ENCODE data around the gene SLC16A12. TPM values are rescaled to one million over a fixed set of nuclear protein-coding genes. Genes with fewer than 3 reads are reported as not detected.

The SLC16A12 gene
- total RNA-seq, 1 experiment from 2014 or later, result 10.9 TPM

DNA sequence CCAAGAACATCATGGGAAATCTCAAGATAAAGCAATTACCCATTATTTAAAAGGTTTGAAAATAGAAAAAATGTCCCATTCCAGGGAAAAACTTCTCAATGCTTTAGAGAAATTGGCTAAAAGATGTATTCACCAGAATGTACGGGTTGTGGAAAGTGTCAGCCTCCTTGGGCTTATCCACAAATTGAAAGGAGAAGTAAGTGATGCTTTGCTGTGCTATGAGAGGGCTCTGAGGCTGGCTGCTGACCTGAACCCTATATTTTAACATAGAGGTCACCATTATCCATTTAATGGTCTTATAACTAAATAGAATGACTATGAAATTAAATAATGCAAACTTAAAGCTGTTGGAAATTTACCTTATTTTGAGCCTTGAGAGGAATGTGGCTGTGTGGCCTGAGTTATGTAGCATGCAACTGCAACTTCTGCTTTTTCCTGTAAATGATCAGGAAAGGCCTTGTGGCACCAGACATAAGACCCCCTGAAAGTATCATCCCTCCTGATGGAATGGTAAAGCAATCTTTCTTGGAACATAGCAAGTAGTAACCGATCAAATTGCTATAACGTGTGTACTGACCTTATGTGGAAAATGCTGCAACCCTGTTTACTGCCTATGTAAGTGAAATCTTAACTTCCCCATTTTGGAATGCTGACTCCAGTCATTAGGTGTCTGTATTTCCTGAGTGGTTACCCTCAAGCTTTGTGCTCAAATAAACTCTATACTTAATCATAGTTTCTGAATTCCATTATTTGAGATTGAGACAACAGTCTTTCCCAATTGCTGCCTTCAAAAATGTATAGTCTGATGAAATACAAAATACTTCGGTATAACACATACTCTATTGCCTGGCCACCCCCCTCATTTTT, 150.7 kb downstream of the SLC16A12 start:
- no peaks in the 10 kb centered on the region for H3K27me3 Mint-ChIP-seq (ENCODE audit: low read depth)
- no peaks in the 10 kb centered on the region for H3K36me3 Mint-ChIP-seq
- DNase-seq (ENCODE audit: low spot score) (no peak), ATAC-seq (no peak)
- TF ChIP-seq ETV6 (CRISPR knock-in tag; IDR thresholded peaks at IDR 0.05) (no peak), JUN (CRISPR knock-in tag; IDR thresholded peaks at IDR 0.05) (no peak), CREM (CRISPR knock-in tag; IDR thresholded peaks at IDR 0.05) (no peak), ZBTB21 (CRISPR knock-in tag; IDR thresholded peaks at IDR 0.05; ENCODE audit: borderline replicate concordance) (no peak), CREB1 (CRISPR knock-in tag; IDR thresholded peaks at IDR 0.05) (no peak), ZNF423 (CRISPR knock-in tag; IDR thresholded peaks at IDR 0.05) (no peak)
- TF ChIP-seq, protein P1, sequence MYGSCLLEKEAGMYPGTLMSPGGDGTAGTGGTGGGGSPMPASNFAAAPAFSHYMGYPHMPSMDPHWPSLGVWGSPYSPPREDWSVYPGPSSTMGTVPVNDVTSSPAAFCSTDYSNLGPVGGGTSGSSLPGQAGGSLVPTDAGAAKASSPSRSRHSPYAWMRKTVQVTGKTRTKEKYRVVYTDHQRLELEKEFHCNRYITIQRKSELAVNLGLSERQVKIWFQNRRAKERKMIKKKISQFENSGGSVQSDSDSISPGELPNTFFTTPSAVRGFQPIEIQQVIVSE (CRISPR knock-in tag; IDR thresholded peaks at IDR 0.05; ENCODE audit: borderline replicate concordance), result no peak
- TF ChIP-seq, protein P2, sequence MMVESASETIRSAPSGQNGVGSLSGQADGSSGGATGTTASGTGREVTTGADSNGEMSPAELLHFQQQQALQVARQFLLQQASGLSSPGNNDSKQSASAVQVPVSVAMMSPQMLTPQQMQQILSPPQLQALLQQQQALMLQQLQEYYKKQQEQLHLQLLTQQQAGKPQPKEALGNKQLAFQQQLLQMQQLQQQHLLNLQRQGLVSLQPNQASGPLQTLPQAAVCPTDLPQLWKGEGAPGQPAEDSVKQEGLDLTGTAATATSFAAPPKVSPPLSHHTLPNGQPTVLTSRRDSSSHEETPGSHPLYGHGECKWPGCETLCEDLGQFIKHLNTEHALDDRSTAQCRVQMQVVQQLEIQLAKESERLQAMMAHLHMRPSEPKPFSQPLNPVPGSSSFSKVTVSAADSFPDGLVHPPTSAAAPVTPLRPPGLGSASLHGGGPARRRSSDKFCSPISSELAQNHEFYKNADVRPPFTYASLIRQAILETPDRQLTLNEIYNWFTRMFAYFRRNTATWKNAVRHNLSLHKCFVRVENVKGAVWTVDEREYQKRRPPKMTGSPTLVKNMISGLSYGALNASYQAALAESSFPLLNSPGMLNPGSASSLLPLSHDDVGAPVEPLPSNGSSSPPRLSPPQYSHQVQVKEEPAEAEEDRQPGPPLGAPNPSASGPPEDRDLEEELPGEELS (CRISPR knock-in tag; IDR thresholded peaks at IDR 0.05), result no peak
- no peak overlapping the region for H3K4me3 Mint-ChIP-seq
- no peaks in the 10 kb centered on the region for H3K9me3 Mint-ChIP-seq
- peaks cover 9% of the 10 kb centered on the region for H3K4me1 Mint-ChIP-seq
- CTCF ChIA-PET, result interaction anchor here (1.0 kb wide), 1 partner anchor 15 kb away, joined by 7 read pairs; no protein-coding TSS in a partner anchor
- POLR2A ChIA-PET, result no interaction called here
- H3K27ac Mint-ChIP-seq, result no peak overlapping the region

DNA sequence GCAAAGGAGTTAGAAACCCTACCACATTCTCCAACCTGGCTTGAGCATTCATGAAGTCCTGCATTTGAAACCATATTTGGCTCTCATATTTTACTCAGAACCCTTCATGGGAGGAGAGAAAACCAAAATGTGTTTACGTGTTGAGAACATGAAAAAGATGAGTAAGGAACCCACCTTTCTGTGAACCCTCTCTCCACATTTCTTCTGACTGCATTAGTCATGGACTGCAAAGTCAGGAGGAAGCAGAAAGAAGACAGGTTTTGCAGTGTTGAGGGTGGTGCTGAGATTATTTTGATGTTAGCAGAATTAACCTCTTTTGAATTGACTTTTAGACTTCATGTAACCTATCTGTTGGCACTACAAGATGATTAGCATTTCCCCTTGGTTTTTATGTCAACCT, 152.6 kb downstream of the SLC16A12 start:
- POLR2A ChIA-PET, result no interaction called here
- TF ChIP-seq, protein P2 (CRISPR knock-in tag; IDR thresholded peaks at IDR 0.05), result no peak
- TF ChIP-seq, protein P3, sequence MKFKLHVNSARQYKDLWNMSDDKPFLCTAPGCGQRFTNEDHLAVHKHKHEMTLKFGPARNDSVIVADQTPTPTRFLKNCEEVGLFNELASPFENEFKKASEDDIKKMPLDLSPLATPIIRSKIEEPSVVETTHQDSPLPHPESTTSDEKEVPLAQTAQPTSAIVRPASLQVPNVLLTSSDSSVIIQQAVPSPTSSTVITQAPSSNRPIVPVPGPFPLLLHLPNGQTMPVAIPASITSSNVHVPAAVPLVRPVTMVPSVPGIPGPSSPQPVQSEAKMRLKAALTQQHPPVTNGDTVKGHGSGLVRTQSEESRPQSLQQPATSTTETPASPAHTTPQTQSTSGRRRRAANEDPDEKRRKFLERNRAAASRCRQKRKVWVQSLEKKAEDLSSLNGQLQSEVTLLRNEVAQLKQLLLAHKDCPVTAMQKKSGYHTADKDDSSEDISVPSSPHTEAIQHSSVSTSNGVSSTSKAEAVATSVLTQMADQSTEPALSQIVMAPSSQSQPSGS (CRISPR knock-in tag; IDR thresholded peaks at IDR 0.05; ENCODE audit: borderline replicate concordance, low read depth), result no peak
- TF ChIP-seq ZNF219 (CRISPR knock-in tag; IDR thresholded peaks at IDR 0.05; ENCODE audit: borderline replicate concordance) (no peak), SMAD4 (CRISPR knock-in tag; IDR thresholded peaks at IDR 0.05) (no peak), GTF2I (CRISPR knock-in tag; conservative IDR thresholded peaks at IDR 0.05) (no peak), ZNF317 (CRISPR knock-in tag; IDR thresholded peaks at IDR 0.05; ENCODE audit: borderline replicate concordance, low read depth) (no peak), NR3C1 (CRISPR knock-in tag; conservative IDR thresholded peaks at IDR 0.05; ENCODE audit: low read depth) (no peak), ZBTB21 (CRISPR knock-in tag; IDR thresholded peaks at IDR 0.05; ENCODE audit: borderline replicate concordance) (no peak), SMAD3 (CRISPR knock-in tag; IDR thresholded peaks at IDR 0.05; ENCODE audit: borderline replicate concordance) (no peak)
- TF ChIP-seq, protein P4, sequence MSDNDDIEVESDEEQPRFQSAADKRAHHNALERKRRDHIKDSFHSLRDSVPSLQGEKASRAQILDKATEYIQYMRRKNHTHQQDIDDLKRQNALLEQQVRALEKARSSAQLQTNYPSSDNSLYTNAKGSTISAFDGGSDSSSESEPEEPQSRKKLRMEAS (CRISPR knock-in tag; IDR thresholded peaks at IDR 0.05), result no peak
- TF ChIP-seq, protein P5, sequence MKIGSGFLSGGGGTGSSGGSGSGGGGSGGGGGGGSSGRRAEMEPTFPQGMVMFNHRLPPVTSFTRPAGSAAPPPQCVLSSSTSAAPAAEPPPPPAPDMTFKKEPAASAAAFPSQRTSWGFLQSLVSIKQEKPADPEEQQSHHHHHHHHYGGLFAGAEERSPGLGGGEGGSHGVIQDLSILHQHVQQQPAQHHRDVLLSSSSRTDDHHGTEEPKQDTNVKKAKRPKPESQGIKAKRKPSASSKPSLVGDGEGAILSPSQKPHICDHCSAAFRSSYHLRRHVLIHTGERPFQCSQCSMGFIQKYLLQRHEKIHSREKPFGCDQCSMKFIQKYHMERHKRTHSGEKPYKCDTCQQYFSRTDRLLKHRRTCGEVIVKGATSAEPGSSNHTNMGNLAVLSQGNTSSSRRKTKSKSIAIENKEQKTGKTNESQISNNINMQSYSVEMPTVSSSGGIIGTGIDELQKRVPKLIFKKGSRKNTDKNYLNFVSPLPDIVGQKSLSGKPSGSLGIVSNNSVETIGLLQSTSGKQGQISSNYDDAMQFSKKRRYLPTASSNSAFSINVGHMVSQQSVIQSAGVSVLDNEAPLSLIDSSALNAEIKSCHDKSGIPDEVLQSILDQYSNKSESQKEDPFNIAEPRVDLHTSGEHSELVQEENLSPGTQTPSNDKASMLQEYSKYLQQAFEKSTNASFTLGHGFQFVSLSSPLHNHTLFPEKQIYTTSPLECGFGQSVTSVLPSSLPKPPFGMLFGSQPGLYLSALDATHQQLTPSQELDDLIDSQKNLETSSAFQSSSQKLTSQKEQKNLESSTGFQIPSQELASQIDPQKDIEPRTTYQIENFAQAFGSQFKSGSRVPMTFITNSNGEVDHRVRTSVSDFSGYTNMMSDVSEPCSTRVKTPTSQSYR (CRISPR knock-in tag; IDR thresholded peaks at IDR 0.05), result no peak
- TF ChIP-seq, protein P6, sequence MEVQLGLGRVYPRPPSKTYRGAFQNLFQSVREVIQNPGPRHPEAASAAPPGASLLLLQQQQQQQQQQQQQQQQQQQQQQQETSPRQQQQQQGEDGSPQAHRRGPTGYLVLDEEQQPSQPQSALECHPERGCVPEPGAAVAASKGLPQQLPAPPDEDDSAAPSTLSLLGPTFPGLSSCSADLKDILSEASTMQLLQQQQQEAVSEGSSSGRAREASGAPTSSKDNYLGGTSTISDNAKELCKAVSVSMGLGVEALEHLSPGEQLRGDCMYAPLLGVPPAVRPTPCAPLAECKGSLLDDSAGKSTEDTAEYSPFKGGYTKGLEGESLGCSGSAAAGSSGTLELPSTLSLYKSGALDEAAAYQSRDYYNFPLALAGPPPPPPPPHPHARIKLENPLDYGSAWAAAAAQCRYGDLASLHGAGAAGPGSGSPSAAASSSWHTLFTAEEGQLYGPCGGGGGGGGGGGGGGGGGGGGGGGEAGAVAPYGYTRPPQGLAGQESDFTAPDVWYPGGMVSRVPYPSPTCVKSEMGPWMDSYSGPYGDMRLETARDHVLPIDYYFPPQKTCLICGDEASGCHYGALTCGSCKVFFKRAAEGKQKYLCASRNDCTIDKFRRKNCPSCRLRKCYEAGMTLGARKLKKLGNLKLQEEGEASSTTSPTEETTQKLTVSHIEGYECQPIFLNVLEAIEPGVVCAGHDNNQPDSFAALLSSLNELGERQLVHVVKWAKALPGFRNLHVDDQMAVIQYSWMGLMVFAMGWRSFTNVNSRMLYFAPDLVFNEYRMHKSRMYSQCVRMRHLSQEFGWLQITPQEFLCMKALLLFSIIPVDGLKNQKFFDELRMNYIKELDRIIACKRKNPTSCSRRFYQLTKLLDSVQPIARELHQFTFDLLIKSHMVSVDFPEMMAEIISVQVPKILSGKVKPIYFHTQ (CRISPR knock-in tag; IDR thresholded peaks at IDR 0.05), result no peak
- H3K27me3 Mint-ChIP-seq (ENCODE audit: low read depth), result no peaks in the 10 kb centered on the region
- no peak overlapping the region for H3K27ac Mint-ChIP-seq
- DNase-seq (ENCODE audit: low spot score) (no peak), ATAC-seq (no peak)
- peaks cover 17% of the 10 kb centered on the region for H3K4me1 Mint-ChIP-seq
- H3K36me3 Mint-ChIP-seq, result no peaks in the 10 kb centered on the region
- no peak overlapping the region for H3K4me3 Mint-ChIP-seq
- CTCF ChIA-PET, result no interaction called here
- H3K9me3 Mint-ChIP-seq, result no peaks in the 10 kb centered on the region
